WERI-Rb-1 (cell line): ENCODE measurements around the gene FBXL16.

Experiments
- DNase-seq: peaks from one replicate; pipeline ENCODE4 v3.0.0-alpha.2; 2020
- H3K27ac ChIP-seq: fragments of 250-450 bp; sonication (Bioruptor Pico); 2 replicates; pipeline ENCODE4 v1.5.1; 2020; ENCODE audit warnings: mild to moderate bottlenecking, moderate library complexity
- H3K27me3 ChIP-seq: fragments of 250-450 bp; sonication (Bioruptor Pico); 2 replicates; pipeline ENCODE4 v1.5.1; 2021; ENCODE audit warnings: mild to moderate bottlenecking, low read depth, moderate library complexity; ENCODE audit not compliant: insufficient read depth, severe bottlenecking
- H3K36me3 ChIP-seq: fragments of 250-450 bp; sonication (Bioruptor Pico); 2 replicates; pipeline ENCODE4 v1.5.1; 2020; ENCODE audit warnings: mild to moderate bottlenecking, moderate library complexity
- H3K4me3 ChIP-seq: 2 replicates; pipeline ENCODE4 v1.5.1; 2011; ENCODE audit warnings: low read depth, mild to moderate bottlenecking, control low read depth, low read length
- H3K9me3 ChIP-seq: fragments of 250-450 bp; sonication (Bioruptor Pico); 2 replicates; pipeline ENCODE4 v1.5.1; 2021; ENCODE audit warnings: mild to moderate bottlenecking, moderate library complexity; ENCODE audit not compliant: severe bottlenecking
- CTCF ChIP-seq: IDR thresholded peaks from 2 replicates; pipeline ENCODE4 v1.5.1; 2011; ENCODE audit warnings: low read depth, mild to moderate bottlenecking, control low read depth, inconsistent platforms, low read length

FBXL16 gene

GRCh38 chr16:680967-681745 is 24.4 kb downstream of the FBXL16 start:
- peak; percentile 37; the same call in 1 of the 2 replicates for TF ChIP-seq CTCF
- Histone ChIP-seq H3K27me3 (no peaks in the 10 kb centered on the region), H3K27ac (peak overlapping the region; percentile 91), H3K4me3 (peak overlapping the region; percentile 76), H3K9me3 (no peaks in the 10 kb centered on the region), H3K36me3 (peaks cover 43% of the 10 kb centered on the region)
- DNase-seq: peak; percentile 38

GRCh38 chr16:680625-680945 is 25.0 kb downstream of the FBXL16 start:
- no peak for DNase-seq
- Histone ChIP-seq H3K27me3 (no peaks in the 10 kb centered on the region), H3K9me3 (no peaks in the 10 kb centered on the region), H3K4me3 (peak overlapping the region; percentile 76), H3K27ac (peak overlapping the region; percentile 91), H3K36me3 (peaks cover 39% of the 10 kb centered on the region)
- no peak for TF ChIP-seq CTCF

GRCh38 chr16:679814-680624 is 25.6 kb downstream of the FBXL16 start, which contains the start of gene STUB1:
TSS of gene STUB1 (plus strand) at chr16:680410. CDS start at chr16:680526, 116 bp downstream.
- Histone ChIP-seq H3K36me3 (peaks cover 34% of the 10 kb centered on the region), H3K27me3 (no peaks in the 10 kb centered on the region), H3K27ac (peak within 1 kb of the TSS; percentile 92), H3K9me3 (no peaks in the 10 kb centered on the region), H3K4me3 (peak within 1 kb of the TSS; percentile 76)
- TF ChIP-seq CTCF: no peak
- peak; percentile 94 for DNase-seq

- Histone ChIP-seq H3K27ac (peak overlapping the region; percentile 92), H3K27me3 (no peaks in the 10 kb centered on the region), H3K36me3 (peaks cover 33% of the 10 kb centered on the region), H3K4me3 (peak overlapping the region; percentile 52), H3K9me3 (no peaks in the 10 kb centered on the region)
- DNase-seq: peak; percentile 89
- TF ChIP-seq CTCF: no peak
These were observed 26.5 kb downstream of the FBXL16 start for GRCh38 chr16:678858-679813.

GRCh38 chr16:678209-678857 is 27.3 kb downstream of the FBXL16 start:
- no peak for TF ChIP-seq CTCF
- Histone ChIP-seq H3K4me3 (no peak overlapping the region), H3K36me3 (peaks cover 34% of the 10 kb centered on the region), H3K9me3 (no peaks in the 10 kb centered on the region), H3K27me3 (no peaks in the 10 kb centered on the region), H3K27ac (peak overlapping the region; percentile 92)
- no peak for DNase-seq
